Endothelial cell of umbilical vein (primary cell): ENCODE measurements around the gene WDR13. TPM values are rescaled to one million over a fixed set of nuclear protein-coding genes. Genes with fewer than 3 reads are reported as not detected.

Source experiments
- BruUV-seq: library from RNA; stranded (reverse); fragments of 400-500 nt; replicated peaks from 2 replicates; lab custom pipeline; 2021; lab: Mats Ljungman, UMichigan
- CTCF ChIA-PET: fragments of 300-600, 350-600 bp; sonication (Branson Sonifier 250); formaldehyde crosslinking; loops from one replicate; lab custom pipeline; 2021; ENCODE audit warnings: antibody characterized with exemption, inconsistent platforms; lab: Charles Lee
- POLR2A ChIA-PET: fragments of 300-600, 350-600 bp; sonication (Branson Sonifier 250); formaldehyde crosslinking; loops from one replicate; lab custom pipeline; 2021; ENCODE audit warnings: antibody characterized with exemption, inconsistent platforms; lab: Charles Lee
- DNase-seq: peaks from one replicate; pipeline ENCODE4 v3.0.0-alpha.2; 2011; ENCODE audit warnings: low read depth, low spot score
- FAIRE-seq: peaks from 2 replicates; lab custom pipeline; 2011; peaks lifted over from hg19 to GRCh38; lab: Jason Lieb, UNC
- H2AFZ ChIP-seq: 2 replicates; pipeline ENCODE4 v1.6.0; 2012; ENCODE audit warnings: low read depth, low read length, control low read depth, inconsistent platforms
- H3K27ac ChIP-seq: 2 replicates; pipeline ENCODE4 v1.5.1; 2011; ENCODE audit warnings: low read depth, mild to moderate bottlenecking, control low read depth, low read length, moderate library complexity; ENCODE audit not compliant: insufficient read depth
- H3K27me3 ChIP-seq, 2 experiments: 2 replicates each; pipeline versions ENCODE4 v1.6.0 to v1.6.1; 2011; ENCODE audit warnings: low read length in 2 of 2, mixed read lengths in 1 of 2; ENCODE audit not compliant: control insufficient read depth in 2 of 2, insufficient read depth in 2 of 2
- H3K36me3 ChIP-seq, 2 experiments: 2 replicates in 1 of 2; 3 replicates in 1 of 2; pipeline ENCODE4 v1.5.1; 2011; ENCODE audit warnings: low read length in 2 of 2, mild to moderate bottlenecking in 1 of 2, moderate library complexity in 1 of 2; ENCODE audit not compliant: control insufficient read depth in 2 of 2, insufficient read depth in 2 of 2; ENCODE audit errors: extremely low read depth in 1 of 2
- H3K4me1 ChIP-seq: 3 replicates; pipeline ENCODE4 v1.5.1; 2011; ENCODE audit warnings: mild to moderate bottlenecking, low read length; ENCODE audit not compliant: control insufficient read depth, insufficient read depth; ENCODE audit errors: extremely low read depth
- H3K4me2 ChIP-seq: 2 replicates; pipeline ENCODE4 v1.6.1; 2011; ENCODE audit warnings: low read length, control low read depth, mixed read lengths; ENCODE audit not compliant: insufficient read depth
- H3K4me3 ChIP-seq, 3 experiments: fragments of 200-600 bp in 1 of 3; sonication (generic), shearing (Covaris generic) in 1 of 3; replicated peaks in 1 of 3; 2 replicates each; pipeline ENCODE4 v1.5.1; 2011 to 2016; ENCODE audit warnings: control low read depth in 3 of 3, low read length in 3 of 3, mild to moderate bottlenecking in 2 of 3, inconsistent platforms in 1 of 3, low read depth in 1 of 3, moderate library complexity in 1 of 3; ENCODE audit not compliant: insufficient read depth in 1 of 3
- H3K79me2 ChIP-seq: 2 replicates; pipeline ENCODE4 v1.6.0; 2012; ENCODE audit warnings: low read length, inconsistent platforms; ENCODE audit not compliant: control insufficient read depth, insufficient read depth
- H3K9ac ChIP-seq: replicated peaks from 2 replicates; pipeline ENCODE3; 2011; ENCODE audit warnings: low read length, control low read depth; ENCODE audit not compliant: insufficient read depth; ENCODE audit errors: extremely low read depth
- H3K9me1 ChIP-seq: replicated peaks from 3 replicates; pipeline ENCODE4 v1.6.0; 2011; ENCODE audit warnings: mild to moderate bottlenecking, low read length; ENCODE audit not compliant: control insufficient read depth, insufficient read depth; ENCODE audit errors: extremely low read depth
- H3K9me3 ChIP-seq: replicated peaks from 2 replicates; pipeline ENCODE4 v1.5.1; 2012; ENCODE audit warnings: low read length, inconsistent platforms; ENCODE audit not compliant: control insufficient read depth, insufficient read depth
- H4K20me1 ChIP-seq: replicated peaks from 2 replicates; pipeline ENCODE3; 2011; ENCODE audit warnings: mild to moderate bottlenecking, low read length; ENCODE audit not compliant: control insufficient read depth, insufficient read depth; ENCODE audit errors: extremely low read depth
- CTCF ChIP-seq, 2 donors: IDR thresholded peaks; 1 replicate in 1 of 2; 2 replicates in 1 of 2; pipeline ENCODE4 v1.5.1; 2011; ENCODE audit warnings: low read length in 2 of 2, mild to moderate bottlenecking in 2 of 2, moderate library complexity in 2 of 2, control low read depth in 1 of 2, inconsistent platforms in 1 of 2, low read depth in 1 of 2; ENCODE audit not compliant: insufficient read depth in 1 of 2; ENCODE audit errors: extremely low read depth in 1 of 2
- EZH2 ChIP-seq: IDR thresholded peaks from 2 replicates; pipeline ENCODE4 v1.6.1; 2012; ENCODE audit warnings: borderline replicate concordance, low read depth, mild to moderate bottlenecking, moderate library complexity, low read length, inconsistent platforms; ENCODE audit not compliant: severe bottlenecking
- FOS ChIP-seq: IDR thresholded peaks from 2 replicates; pipeline ENCODE4 v1.6.1; 2011; ENCODE audit warnings: mild to moderate bottlenecking, low read length, moderate library complexity, borderline replicate concordance; ENCODE audit not compliant: insufficient read depth
- GATA2 ChIP-seq: IDR thresholded peaks from 2 replicates; pipeline ENCODE4 v1.7.0; 2011; ENCODE audit warnings: low read depth, mild to moderate bottlenecking, moderate library complexity, mixed read lengths, low read length; ENCODE audit not compliant: insufficient read length, insufficient read depth
- JUN ChIP-seq: IDR thresholded peaks from 2 replicates; pipeline ENCODE4 v1.6.1; 2011; ENCODE audit warnings: borderline replicate concordance, low read depth; ENCODE audit not compliant: insufficient read length, insufficient read depth
- MYC ChIP-seq: IDR thresholded peaks from one replicate; pipeline ENCODE4 v1.6.1; 2011; ENCODE audit warnings: mild to moderate bottlenecking, low read depth, low read length
- POLR2A ChIP-seq: IDR thresholded peaks from 2 replicates; pipeline ENCODE4 v1.6.1; 2012; ENCODE audit warnings: low read depth, mild to moderate bottlenecking, control low read depth, low read length
- POLR2AphosphoS5 ChIP-seq: IDR thresholded peaks from 2 replicates; pipeline ENCODE4 v1.6.1; 2012; ENCODE audit warnings: low read depth, mild to moderate bottlenecking, control low read depth, low read length, moderate library complexity; ENCODE audit not compliant: insufficient read depth
- dilution Hi-C: fragments of 300-500 bp; cut with MboI; formaldehyde crosslinking; loops from one replicate; pipeline ENCODE4 v1.15.0; 2019; ENCODE audit warnings: low sequenced_read_pairs; ENCODE audit not compliant: extremely low pct_ligation_motif_present
- intact Hi-C: fragments of 100-400 bp; cut with micrococcal nuclease; formaldehyde crosslinking; loops from one replicate; pipeline ENCODE4 v1.10.0; 2022
- polyA plus RNA-seq, 4 experiments: library from polyadenylated mRNA; depleted of rRNA in 3 of 4; stranded (reverse) in 3 of 4; unstranded in 1 of 4; fragments of >200 nt; gene quantifications; 2 replicates each; pipeline versions ENCODE4 v1.2.1 to v1.2.3, GENCODE V29; 2011 to 2012; ENCODE audit warnings: missing spikeins in 1 of 4
- total RNA-seq: library from RNA; stranded (reverse); gene quantifications from 2 replicates; pipeline ENCODE4 v1.2.3, GENCODE V29; 2021
- TF ChIP-seq, protein P1 (sequence below): IDR thresholded peaks from 2 replicates; pipeline ENCODE4 v1.6.1; 2011; ENCODE audit not compliant: insufficient read depth, insufficient read length

WDR13 gene
- total and polyA plus RNA-seq, 2 donors (not counting 3 experiments of a cell fraction or from before 2014, with no cell fraction given): 85.0 to 169 TPM

GRCh38 chrX:48584698-48585097 is 12.6 kb upstream of the WDR13 start:
- Histone ChIP-seq H3K79me2 (no peaks in the 10 kb centered on the region), H3K4me1 (peaks cover 3% of the 10 kb centered on the region), H4K20me1 (no peaks in the 10 kb centered on the region), H3K27ac (no peak overlapping the region), H3K4me3 (no peak overlapping the region), H2AFZ (no peak overlapping the region), H3K4me2 (no peak overlapping the region), H3K9me1 (no peaks in the 10 kb centered on the region), H3K9me3 (no peaks in the 10 kb centered on the region), H3K9ac (no peak overlapping the region), H3K36me3 (peaks cover 0 to 2% of the 10 kb centered on the region in 2 experiments), H3K27me3 (no peaks in the 10 kb centered on the region)
- POLR2A ChIA-PET: no interaction called here
- intact Hi-C loops (no loop called here), dilution Hi-C loops (no loop called here)
- no peak for FAIRE-seq
- BruUV-seq: no TSS peak
- DNase-seq: no peak
- CTCF ChIA-PET: no interaction called here
- no peak for TF ChIP-seq FOS
- no peak for TF ChIP-seq POLR2AphosphoS5
- TF ChIP-seq, protein P1, sequence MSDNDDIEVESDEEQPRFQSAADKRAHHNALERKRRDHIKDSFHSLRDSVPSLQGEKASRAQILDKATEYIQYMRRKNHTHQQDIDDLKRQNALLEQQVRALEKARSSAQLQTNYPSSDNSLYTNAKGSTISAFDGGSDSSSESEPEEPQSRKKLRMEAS: no peak
- no peak for TF ChIP-seq POLR2A
- TF ChIP-seq MYC: no peak
- no peak for TF ChIP-seq EZH2
- TF ChIP-seq CTCF (IDR thresholded peaks at IDR 0.05; ENCODE audit: extremely low read depth in 1 of 2, insufficient read depth in 1 of 2, low read depth in 1 of 2, low read length in 2 of 2): no peak
- TF ChIP-seq JUN: no peak
- TF ChIP-seq GATA2: no peak
